22Rv1 (cell line): ENCODE data around the gene PPP1R37.
A peak's percentile ranks its signal among the peaks of the same experiment; 100 is the strongest.

Source experiments
- H3K27ac ChIP-seq: fragments of 450-650 bp; 2 replicates; pipeline ENCODE4 v1.5.1; 2017
- CTCF ChIP-seq: fragments of 450-650 bp; IDR thresholded peaks from 2 replicates; pipeline ENCODE4 v1.5.1; 2017; ENCODE audit warnings: mild to moderate bottlenecking
- ZFX ChIP-seq: fragments of 450-650 bp; IDR thresholded peaks from 2 replicates; pipeline ENCODE4 v1.6.1; 2017; ENCODE audit warnings: antibody characterized with exemption, borderline replicate concordance

PPP1R37 gene

DNA sequence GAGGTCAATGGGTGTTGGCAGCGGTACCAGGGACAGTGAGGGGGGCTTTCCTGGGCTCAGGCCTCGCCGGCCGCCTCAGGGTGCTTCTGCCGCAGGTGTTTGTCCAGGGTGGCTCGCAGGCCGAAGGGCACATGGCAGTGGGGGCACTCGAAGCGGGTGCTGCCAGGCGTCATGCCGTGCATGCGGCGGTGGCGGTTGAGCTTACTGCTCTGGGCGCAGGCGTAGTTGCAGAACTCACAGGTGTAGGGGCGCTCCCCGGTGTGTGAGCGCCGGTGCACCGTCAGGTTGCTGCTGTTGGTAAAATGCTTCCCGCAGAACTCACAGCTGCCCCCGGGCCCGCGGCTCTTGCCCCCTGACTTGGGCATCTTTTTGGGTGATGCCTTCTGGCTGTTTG lies 21.4 kb upstream of the PPP1R37 start:
- H3K27ac ChIP-seq = no peak overlapping the region
- TF ChIP-seq ZFX (no peak), CTCF (no peak)

DNA sequence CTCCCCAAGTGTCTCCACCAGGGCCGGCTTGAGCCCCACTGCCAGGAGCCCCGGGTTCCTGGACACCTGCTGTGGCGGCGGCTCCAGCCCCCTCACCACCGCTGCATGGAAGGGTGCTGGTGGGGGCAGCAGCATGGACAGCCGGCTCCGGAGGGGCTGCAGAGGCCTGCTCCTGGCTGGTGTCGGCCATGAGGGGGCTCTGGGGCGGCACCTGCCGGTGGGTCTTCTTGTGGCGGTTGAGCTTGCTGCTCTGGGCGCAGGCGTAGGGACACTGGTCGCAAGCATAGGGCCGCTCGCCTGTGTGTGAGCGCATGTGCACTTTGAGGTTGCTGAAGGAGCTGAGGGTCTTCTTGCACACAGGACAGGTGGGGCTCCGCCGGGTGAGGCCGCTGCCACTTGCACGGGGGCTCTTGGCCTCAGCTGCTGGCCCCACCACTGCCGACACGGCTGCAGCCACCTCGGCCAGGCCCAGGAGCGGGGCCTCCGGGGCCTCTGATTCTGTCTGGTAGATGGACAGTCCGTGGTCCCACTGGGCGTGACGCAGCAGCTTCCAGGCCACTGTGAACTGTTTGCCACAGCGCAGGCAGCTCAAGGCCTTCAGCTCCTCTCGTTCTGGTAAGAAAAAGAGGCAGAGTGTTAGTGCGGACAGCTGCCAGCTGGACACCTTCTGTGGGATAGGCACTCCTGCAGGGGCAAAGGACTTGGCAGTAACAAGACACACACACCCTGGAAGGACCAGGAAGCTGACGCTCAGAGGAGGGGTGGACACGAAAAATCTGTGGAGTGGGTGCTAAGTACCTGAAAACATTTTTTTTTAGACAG lies 20.8 kb upstream of the PPP1R37 start:
- H3K27ac ChIP-seq = no peak overlapping the region
- TF ChIP-seq ZFX (no peak), CTCF (no peak)

- no peak overlapping the region for H3K27ac ChIP-seq
- TF ChIP-seq CTCF (no peak), ZFX (no peak)
Measured at GRCh38 chr19:45074744-45075300, 18.2 kb upstream of the PPP1R37 start.

DNA sequence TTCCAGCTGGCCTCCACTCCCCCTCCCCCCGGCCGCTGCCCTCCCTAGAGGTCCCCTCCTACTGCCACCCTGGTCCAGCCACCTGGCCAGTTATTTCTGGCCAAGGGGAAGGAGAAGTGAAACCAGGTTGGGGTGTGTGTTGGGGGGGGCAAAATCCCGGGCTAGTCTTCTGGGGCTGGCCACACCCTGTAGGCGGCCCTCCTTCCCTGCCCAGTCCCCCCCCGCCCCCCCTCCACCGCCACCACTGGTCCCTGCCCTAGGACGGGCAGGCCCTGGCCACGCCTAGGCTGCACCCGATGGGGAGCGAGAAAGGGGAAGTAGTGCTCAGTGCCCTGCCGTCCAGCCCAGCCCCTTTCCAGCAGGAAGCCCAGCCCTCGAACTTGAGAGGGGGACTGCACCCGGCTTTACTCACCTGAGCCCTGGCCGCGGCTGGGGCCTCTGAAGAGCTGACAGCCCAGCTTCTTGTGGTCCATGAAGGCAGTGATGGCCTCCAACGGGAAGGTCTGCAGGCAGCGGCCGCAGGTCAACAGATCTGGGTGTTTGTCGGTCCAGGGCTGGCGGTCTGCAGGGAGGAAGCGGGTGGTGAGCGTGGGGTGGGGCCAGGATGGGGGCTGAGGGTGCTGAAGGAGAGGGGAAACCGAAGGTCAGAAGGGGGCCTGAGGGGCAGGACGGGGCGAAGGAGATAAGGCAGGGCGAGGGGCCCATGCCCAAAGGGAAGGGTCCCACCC lies 17.5 kb upstream of the PPP1R37 start:
- TF ChIP-seq ZFX = no peak
- TF ChIP-seq CTCF = no peak
- peak overlapping the region; percentile 77 for H3K27ac ChIP-seq

- TF ChIP-seq CTCF = no peak
- no peak for TF ChIP-seq ZFX
- H3K27ac ChIP-seq = peak within 1 kb of the TSS; percentile 77
Measured at GRCh38 chr19:45076029-45076850, 16.7 kb upstream of the PPP1R37 start, which contains the start of gene ZNF296. Gene ZNF296 (minus strand): TSS chr19:45076478. CDS start chr19:45076373, 105 bp downstream.

DNA sequence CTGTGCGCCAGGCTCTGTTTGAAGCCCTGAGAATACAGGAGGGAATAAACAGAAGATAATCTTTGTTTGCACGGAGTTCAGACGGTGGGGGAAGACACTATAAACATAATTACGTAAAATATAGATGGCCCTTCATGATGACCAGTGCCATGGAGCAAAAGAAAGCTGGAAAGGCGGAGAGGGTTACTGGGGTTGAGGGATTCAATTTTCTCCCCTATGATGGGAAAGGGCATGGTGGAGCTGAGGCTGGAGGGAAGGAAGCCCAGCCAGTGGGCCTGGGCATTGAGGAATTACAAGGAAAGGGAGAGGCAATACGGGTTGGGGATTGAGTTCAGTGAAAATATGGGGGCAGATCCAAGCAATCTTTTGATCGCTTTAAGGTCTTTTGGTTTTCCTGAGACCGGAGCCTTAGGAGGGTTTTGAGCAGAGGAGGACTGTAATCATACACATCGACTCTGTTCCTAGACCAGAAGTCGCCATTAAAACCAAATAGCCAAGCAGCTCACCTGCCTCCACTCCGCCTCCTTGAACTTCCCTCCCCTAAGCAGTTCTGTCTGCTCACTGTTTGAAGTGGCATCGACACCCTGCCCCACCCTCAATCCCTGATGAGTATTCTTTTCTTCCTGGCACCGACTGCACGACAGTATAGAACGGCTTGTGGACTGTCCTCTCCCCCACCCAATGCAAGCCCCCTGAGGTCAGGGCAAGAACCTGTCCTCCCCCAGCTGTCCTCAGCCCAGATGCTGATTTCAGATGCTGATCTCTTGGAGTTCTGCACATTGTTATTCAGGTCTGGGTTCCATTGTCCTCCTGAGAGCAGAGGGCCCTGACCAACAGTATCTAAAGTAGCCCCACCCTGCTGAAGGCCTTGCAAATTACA lies 15.9 kb upstream of the PPP1R37 start:
- no peak for TF ChIP-seq ZFX

More for the DNA sequence above, 15.9 kb upstream of the PPP1R37 start:
- H3K27ac ChIP-seq = peak overlapping the region; percentile 77
